Caco-2 (cell line): ENCODE data around the gene ZNFX1. TPM values are rescaled to one million over a fixed set of nuclear protein-coding genes. Genes with fewer than 3 reads are reported as not detected.
A peak's percentile ranks its signal among the peaks of the same experiment; 100 is the strongest.

Experiments used
- BruUV-seq: library from RNA; stranded (reverse); fragments of 400-500 nt; replicated peaks from 2 replicates; lab custom pipeline; 2021; lab: Mats Ljungman, UMichigan
- CTCF ChIA-PET: fragments of 300-600 bp; sonication (Branson Sonifier 250); formaldehyde crosslinking; loops from one replicate; lab custom pipeline; 2022; ENCODE audit warnings: antibody characterized with exemption; lab: Charles Lee
- POLR2A ChIA-PET: fragments of 300-600 bp; sonication (Branson Sonifier 250); formaldehyde crosslinking; loops from one replicate; lab custom pipeline; 2022; ENCODE audit warnings: antibody characterized with exemption; lab: Charles Lee
- DNase-seq, 2 experiments: peaks; one replicate each; pipeline versions ENCODE4 v3.0.0 to v3.0.0-alpha.2; 2020 to 2022
- H3K27me3 ChIP-seq: replicated peaks from 2 replicates; pipeline ENCODE4 v1.6.0; 2011; ENCODE audit warnings: low read length; ENCODE audit not compliant: control insufficient read depth, insufficient read depth
- H3K36me3 ChIP-seq: 2 replicates; pipeline ENCODE4 v1.5.1; 2011; ENCODE audit warnings: low read length; ENCODE audit not compliant: control insufficient read depth, insufficient read depth
- H3K4me1 ChIP-seq: fragments of 250-450 bp; sonication (Bioruptor Pico); 2 replicates; pipeline ENCODE4 v1.5.1; 2020; ENCODE audit warnings: mild to moderate bottlenecking
- H3K4me3 ChIP-seq: 2 replicates; pipeline ENCODE4 v1.5.1; 2011; ENCODE audit warnings: low read depth, mild to moderate bottlenecking, control low read depth, low read length
- H3K9me3 ChIP-seq: fragments of 250-450 bp; sonication (Bioruptor Pico); 2 replicates; pipeline ENCODE4 v1.5.1; 2020; ENCODE audit warnings: mild to moderate bottlenecking, moderate library complexity
- H3K27ac Mint-ChIP-seq: one replicate; pipeline ENCODE4 v1.8.0; 2022; ENCODE audit warnings: mixed read lengths; ENCODE audit not compliant: unreplicated experiment
- H3K27me3 Mint-ChIP-seq: one replicate; pipeline ENCODE4 v1.8.0; 2022; ENCODE audit warnings: mixed read lengths; ENCODE audit not compliant: insufficient read depth, unreplicated experiment
- H3K36me3 Mint-ChIP-seq: one replicate; pipeline ENCODE4 v1.8.0; 2022; ENCODE audit warnings: mild to moderate bottlenecking, mixed read lengths; ENCODE audit not compliant: insufficient read depth, unreplicated experiment
- H3K4me1 Mint-ChIP-seq: one replicate; pipeline ENCODE4 v1.8.0; 2022; ENCODE audit warnings: low read depth, mixed read lengths; ENCODE audit not compliant: unreplicated experiment
- H3K4me3 Mint-ChIP-seq: one replicate; pipeline ENCODE4 v1.8.0; 2022; ENCODE audit warnings: mild to moderate bottlenecking, moderate library complexity, mixed read lengths; ENCODE audit not compliant: unreplicated experiment
- H3K9me3 Mint-ChIP-seq: one replicate; pipeline ENCODE4 v1.8.0; 2022; ENCODE audit warnings: mixed read lengths; ENCODE audit not compliant: unreplicated experiment
- CTCF ChIP-seq, 2 experiments: fragments of 200-600 bp in 1 of 2; IDR thresholded peaks; 1 replicate in 1 of 2; 2 replicates in 1 of 2; pipeline versions ENCODE4 v1.5.1 to v1.8.0; 2011 to 2022; ENCODE audit warnings: antibody characterized with exemption in 1 of 2, control low read depth in 1 of 2, inconsistent platforms in 1 of 2, low read depth in 1 of 2, low read length in 1 of 2, mild to moderate bottlenecking in 1 of 2, moderate library complexity in 1 of 2; ENCODE audit not compliant: insufficient read depth in 1 of 2, severe bottlenecking in 1 of 2, unreplicated experiment in 1 of 2
- intact Hi-C: fragments of 100-400 bp; cut with micrococcal nuclease; formaldehyde crosslinking; loops from one replicate; pipeline ENCODE4 v1.10.0; 2022; ENCODE audit not compliant: unreplicated experiment
- total RNA-seq: library from RNA; stranded (reverse); gene quantifications from 2 replicates; pipeline ENCODE4 v1.2.3, GENCODE V29; 2022

The ZNFX1 gene
- total RNA-seq, 1 experiment from 2014 or later = 34.0 TPM

GRCh38 chr20:49285813-49286494, 8.1 kb upstream of the ZNFX1 start:
- POLR2A ChIA-PET = no interaction called here
- no peak for TF ChIP-seq CTCF (IDR thresholded peaks at IDR 0.05; ENCODE audit: insufficient read depth in 1 of 2, low read depth in 1 of 2, low read length in 1 of 2, severe bottlenecking in 1 of 2, unreplicated experiment in 1 of 2)
- Histone ChIP-seq H3K4me3 (no peak overlapping the region), H3K36me3 (peaks cover 77% of the 10 kb centered on the region), H3K9me3 (peaks cover 60% of the 10 kb centered on the region), H3K4me1 (peaks cover 87% of the 10 kb centered on the region), H3K27me3 (no peaks in the 10 kb centered on the region)
- peaks cover 98% of the 10 kb centered on the region for H3K4me1 Mint-ChIP-seq
- peaks cover 68% of the 10 kb centered on the region for H3K9me3 Mint-ChIP-seq
- peak in 1 of 2 experiments; percentile 52 for DNase-seq
- H3K27ac Mint-ChIP-seq = peak overlapping the region; percentile 79
- peak overlapping the region; percentile 81 for H3K4me3 Mint-ChIP-seq
- CTCF ChIA-PET = interaction anchor here (0.6 to 3.0 kb wide), 2 partner anchors 38 to 188 kb away, joined by 3 to 11 read pairs; no protein-coding TSS in a partner anchor
- no TSS peak for BruUV-seq
- H3K27me3 Mint-ChIP-seq = peaks cover 5% of the 10 kb centered on the region
- peaks cover 100% of the 10 kb centered on the region for H3K36me3 Mint-ChIP-seq
- intact Hi-C loops = no loop called here

- peaks cover 5% of the 10 kb centered on the region for H3K27me3 Mint-ChIP-seq
- CTCF ChIA-PET = interaction anchor here (0.6 kb wide), 1 partner anchor 189 kb away, joined by 3 read pairs; no protein-coding TSS in a partner anchor
- H3K27ac Mint-ChIP-seq = peak overlapping the region; percentile 79
- Histone ChIP-seq H3K9me3 (peaks cover 67% of the 10 kb centered on the region), H3K4me1 (peaks cover 94% of the 10 kb centered on the region), H3K4me3 (no peak overlapping the region), H3K36me3 (peaks cover 79% of the 10 kb centered on the region), H3K27me3 (no peaks in the 10 kb centered on the region)
- POLR2A ChIA-PET = no interaction called here
- peaks cover 69% of the 10 kb centered on the region for H3K9me3 Mint-ChIP-seq
- intact Hi-C loops = no loop called here
- peak overlapping the region; percentile 81 for H3K4me3 Mint-ChIP-seq
- H3K4me1 Mint-ChIP-seq = peaks cover 98% of the 10 kb centered on the region
- BruUV-seq = no TSS peak
- no peak for TF ChIP-seq CTCF (IDR thresholded peaks at IDR 0.05; ENCODE audit: insufficient read depth in 1 of 2, low read depth in 1 of 2, low read length in 1 of 2, severe bottlenecking in 1 of 2, unreplicated experiment in 1 of 2)
- peak in 1 of 2 experiments; percentile 22 for DNase-seq
- H3K36me3 Mint-ChIP-seq = peaks cover 100% of the 10 kb centered on the region
Measured at GRCh38 chr20:49285233-49285668, 7.4 kb upstream of the ZNFX1 start.

- TF ChIP-seq CTCF (IDR thresholded peaks at IDR 0.05; ENCODE audit: insufficient read depth in 1 of 2, low read depth in 1 of 2, low read length in 1 of 2, severe bottlenecking in 1 of 2, unreplicated experiment in 1 of 2) = no peak
- CTCF ChIA-PET = no interaction called here
- peak in 1 of 2 experiments; percentile 33 for DNase-seq
- Mint-ChIP-seq H3K27ac (peak overlapping the region; percentile 79), H3K4me3 (peak overlapping the region; percentile 81), H3K4me1 (peaks cover 98% of the 10 kb centered on the region), H3K36me3 (peaks cover 100% of the 10 kb centered on the region), H3K27me3 (peaks cover 5% of the 10 kb centered on the region), H3K9me3 (peaks cover 73% of the 10 kb centered on the region)
- peaks cover 98% of the 10 kb centered on the region for H3K4me1 ChIP-seq
- BruUV-seq = no TSS peak
- intact Hi-C loops = no loop called here
- H3K36me3 ChIP-seq = peaks cover 79% of the 10 kb centered on the region
- peaks cover 71% of the 10 kb centered on the region for H3K9me3 ChIP-seq
- POLR2A ChIA-PET = interaction anchor here (0.7 kb wide), 1 partner anchor 15 kb away, joined by 6 read pairs; no protein-coding TSS in a partner anchor
- no peaks in the 10 kb centered on the region for H3K27me3 ChIP-seq
- H3K4me3 ChIP-seq = no peak overlapping the region
Measured at GRCh38 chr20:49284818-49285217, 7.0 kb upstream of the ZNFX1 start.
